Ectodermal cell (in vitro differentiated cells): ENCODE results near the gene OTUD5.
A peak's percentile ranks its signal among the peaks of the same experiment; 100 is the strongest.
"Not testable (repeated sequence)": the region's sequence is repeated elsewhere in the genome, so short reads cannot be mapped to it uniquely, and the experiment has no call there.

Experiments
- H3K27ac ChIP-seq: 2 replicates; pipeline ENCODE4 v1.7.0; 2013; ENCODE audit warnings: mild to moderate bottlenecking, low read depth, low read length; ENCODE audit not compliant: insufficient read depth, poor library complexity, severe bottlenecking
- H3K27me3 ChIP-seq: 2 replicates; pipeline ENCODE4 v1.7.0; 2013; ENCODE audit warnings: mild to moderate bottlenecking, low read length; ENCODE audit not compliant: insufficient read depth, control insufficient read depth, poor library complexity, severe bottlenecking
- H3K36me3 ChIP-seq: one replicate; pipeline ENCODE4 v1.7.0; 2013; ENCODE audit warnings: low read length; ENCODE audit not compliant: control insufficient read depth, insufficient read depth
- H3K4me1 ChIP-seq: one replicate; pipeline ENCODE4 v1.7.0; 2013; ENCODE audit warnings: low read length; ENCODE audit not compliant: control insufficient read depth, insufficient read depth
- H3K4me3 ChIP-seq: 2 replicates; pipeline ENCODE4 v1.7.0; 2013; ENCODE audit warnings: low read depth, low read length, control low read depth; ENCODE audit not compliant: insufficient read depth
- H3K9me3 ChIP-seq: 2 replicates; pipeline ENCODE4 v1.7.0; 2013; ENCODE audit warnings: mild to moderate bottlenecking, low read length, moderate library complexity; ENCODE audit not compliant: control insufficient read depth
- WGBS, 2 experiments: methylation state at CpG; one replicate each; pipeline ENCODE4 v1.1.7; 2013; ENCODE audit warnings: missing lambda C conversion rate in 2 of 2; 5-methylcytosine and 5-hydroxymethylcytosine counted together

The OTUD5 gene

DNA sequence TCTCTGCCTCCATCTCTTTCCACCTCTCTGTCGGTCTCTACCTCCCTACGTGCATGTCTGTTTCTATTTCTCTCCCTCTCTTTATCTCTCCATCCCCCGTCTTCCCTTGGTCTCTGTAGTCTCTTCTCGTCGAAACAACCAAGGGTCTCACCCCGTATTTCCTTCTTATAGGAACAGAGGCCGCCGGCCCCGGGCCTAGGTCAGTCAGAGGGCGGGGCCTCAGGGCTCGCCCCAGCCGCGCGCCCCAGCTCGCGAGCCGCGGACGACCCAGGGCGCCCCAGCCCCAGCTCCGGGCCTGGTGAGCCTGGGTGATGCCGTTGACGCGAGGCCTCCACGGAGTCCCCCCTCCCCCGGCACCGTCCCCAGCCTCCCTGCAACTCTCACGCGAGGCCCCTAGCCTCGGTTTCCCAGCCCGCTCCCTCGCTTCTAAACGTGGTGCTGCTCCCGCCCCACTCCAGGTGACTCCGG, 66.4 kb downstream of the OTUD5 start:
- Histone ChIP-seq H3K27me3 (no peaks in the 10 kb centered on the region), H3K4me1 (no peaks in the 10 kb centered on the region), H3K9me3 (no peaks in the 10 kb centered on the region), H3K27ac (no peak overlapping the region), H3K4me3 (peak overlapping the region; percentile 53), H3K36me3 (peaks cover 4% of the 10 kb centered on the region)
- WGBS, 2 experiments: 1% methylated on average over 35 of the region's 35 CpGs

GRCh38 chrX:48890296-48890925, 67.0 kb downstream of the OTUD5 start:
- Histone ChIP-seq H3K4me3 (no peak overlapping the region), H3K27ac (no peak overlapping the region)
- WGBS, 2 experiments: 36 to 39% methylated on average over 14 to 15 of the region's 15 CpGs

GRCh38 chrX:48886586-48886985, 70.8 kb downstream of the OTUD5 start:
- H3K9me3 ChIP-seq, H3K27ac ChIP-seq, H3K4me3 ChIP-seq, H3K36me3 ChIP-seq, H3K27me3 ChIP-seq, H3K4me1 ChIP-seq: not testable (repeated sequence)
- 87 to 93% methylated on average over 5 of the region's 5 CpGs for WGBS, 2 experiments

More at GRCh38 chrX:48890296-48890925, 67.0 kb downstream of the OTUD5 start:
- Histone ChIP-seq H3K9me3 (no peaks in the 10 kb centered on the region), H3K4me1 (no peaks in the 10 kb centered on the region), H3K36me3 (peaks cover 4% of the 10 kb centered on the region), H3K27me3 (no peaks in the 10 kb centered on the region)

GRCh38 chrX:48883729-48884128, 73.7 kb downstream of the OTUD5 start:
- WGBS, 2 experiments: 82 to 85% methylated on average over 10 of the region's 10 CpGs
- H3K27ac ChIP-seq: no peak overlapping the region
- no peak overlapping the region for H3K4me3 ChIP-seq
- no peaks in the 10 kb centered on the region for H3K27me3 ChIP-seq
- H3K36me3 ChIP-seq: no peaks in the 10 kb centered on the region
- no peaks in the 10 kb centered on the region for H3K4me1 ChIP-seq
- no peaks in the 10 kb centered on the region for H3K9me3 ChIP-seq

- H3K4me3 ChIP-seq, H3K27me3 ChIP-seq, H3K36me3 ChIP-seq, H3K27ac ChIP-seq, H3K4me1 ChIP-seq, H3K9me3 ChIP-seq: not testable (repeated sequence)
- WGBS, 2 experiments: 75 to 91% methylated on average over 1 to 4 of the region's 4 CpGs
Observed at GRCh38 chrX:48876944-48877343, 80.5 kb downstream of the OTUD5 start.
